WTC11 (cell line): Measurements from ENCODE around the gene MAT2A. TPM values are rescaled to one million over a fixed set of nuclear protein-coding genes. Genes with fewer than 3 reads are reported as not detected.

ENCODE experiments used
- ATAC-seq: fragments of 200-7000 bp; cut with Tn5 transposase; 2 replicates; pipeline ENCODE4 v1.10.0; 2021; ENCODE audit warnings: mild to moderate bottlenecking, moderate library complexity
- CTCF ChIA-PET: fragments of 300-600 bp; sonication (Branson Sonifier 250); formaldehyde crosslinking; loops from one replicate; lab custom pipeline; 2021; ENCODE audit warnings: antibody characterized with exemption; lab: Charles Lee
- POLR2A ChIA-PET: fragments of 350-600 bp; sonication (Branson Sonifier 250); formaldehyde crosslinking; loops from one replicate; lab custom pipeline; 2021; ENCODE audit warnings: antibody characterized with exemption; lab: Charles Lee
- DNase-seq: peaks from one replicate; pipeline ENCODE4 v3.0.0; 2021; ENCODE audit warnings: low spot score
- H3K27ac Mint-ChIP-seq: 2 replicates; pipeline ENCODE4 v1.8.0; 2021; ENCODE audit warnings: mixed read lengths
- H3K27me3 Mint-ChIP-seq: 2 replicates; pipeline ENCODE4 v1.8.0; 2021; ENCODE audit warnings: low read depth, mild to moderate bottlenecking, moderate library complexity, mixed read lengths
- H3K36me3 Mint-ChIP-seq: 2 replicates; pipeline ENCODE4 v1.8.0; 2021; ENCODE audit warnings: mixed read lengths
- H3K4me1 Mint-ChIP-seq: 2 replicates; pipeline ENCODE4 v1.8.0; 2022; ENCODE audit warnings: mixed read lengths
- H3K4me3 Mint-ChIP-seq: 2 replicates; pipeline ENCODE4 v1.8.0; 2021; ENCODE audit warnings: mild to moderate bottlenecking, moderate library complexity, mixed read lengths
- H3K9me3 Mint-ChIP-seq: 2 replicates; pipeline ENCODE4 v1.8.0; 2021; ENCODE audit warnings: mixed read lengths
- ATF1 ChIP-seq: sonication (generic); formaldehyde crosslinking; IDR thresholded peaks from 2 replicates; pipeline ENCODE4 v1.8.1; 2023; ENCODE audit warnings: mild to moderate bottlenecking, moderate library complexity, missing genetic modification reagents
- JUN ChIP-seq: sonication (generic); formaldehyde crosslinking; IDR thresholded peaks from 2 replicates; pipeline ENCODE4 v1.8.0; 2023; ENCODE audit warnings: mild to moderate bottlenecking, missing genetic modification reagents
- NFATC4 ChIP-seq: fragments of 250-450 bp; sonication (Bioruptor Pico); IDR thresholded peaks from 2 replicates; pipeline ENCODE4 v1.9.0; 2021; ENCODE audit warnings: mild to moderate bottlenecking
- OVOL2 ChIP-seq: fragments of 250-450 bp; sonication (Bioruptor Pico); IDR thresholded peaks from 2 replicates; pipeline ENCODE4 v1.9.0; 2021; ENCODE audit warnings: mild to moderate bottlenecking, borderline replicate concordance
- SMAD4 ChIP-seq: sonication (generic); formaldehyde crosslinking; IDR thresholded peaks from 2 replicates; pipeline ENCODE4 v1.8.0; 2022; ENCODE audit warnings: mild to moderate bottlenecking, missing genetic modification reagents
- SP1 ChIP-seq: sonication (generic); formaldehyde crosslinking; conservative IDR thresholded peaks from 2 replicates; pipeline ENCODE4 v1.8.1; 2022; ENCODE audit warnings: missing genetic modification reagents
- ZNF138 ChIP-seq: sonication (generic); formaldehyde crosslinking; conservative IDR thresholded peaks from 2 replicates; pipeline ENCODE4 v1.8.1; 2022; ENCODE audit warnings: mild to moderate bottlenecking, moderate library complexity, missing genetic modification reagents
- total RNA-seq: library from RNA; stranded (reverse); gene quantifications from 3 replicates; pipeline ENCODE4 v1.2.3, GENCODE V29; 2021
- TF ChIP-seq, protein P1 (sequence below): sonication (generic); formaldehyde crosslinking; IDR thresholded peaks from 2 replicates; pipeline ENCODE4 v1.8.0; 2023; ENCODE audit warnings: missing genetic modification reagents
- TF ChIP-seq, protein P2 (sequence below): sonication (generic); formaldehyde crosslinking; IDR thresholded peaks from 2 replicates; pipeline ENCODE4 v1.8.1; 2023; ENCODE audit warnings: mild to moderate bottlenecking, missing genetic modification reagents, moderate library complexity
- TF ChIP-seq, protein P3 (sequence below): sonication (generic); formaldehyde crosslinking; IDR thresholded peaks from 2 replicates; pipeline ENCODE4 v1.8.1; 2023; ENCODE audit warnings: mild to moderate bottlenecking, missing genetic modification reagents, borderline replicate concordance
- TF ChIP-seq, protein P4 (sequence below): sonication (generic); formaldehyde crosslinking; IDR thresholded peaks from 2 replicates; pipeline ENCODE4 v1.8.1; 2023; ENCODE audit warnings: mild to moderate bottlenecking, missing genetic modification reagents
- TF ChIP-seq, protein P5 (sequence below): sonication (generic); formaldehyde crosslinking; IDR thresholded peaks from 2 replicates; pipeline ENCODE4 v1.8.1; 2022; ENCODE audit warnings: low read depth, mild to moderate bottlenecking, moderate library complexity, missing genetic modification reagents, borderline replicate concordance
- TF ChIP-seq, protein P6 (sequence below): sonication (generic); formaldehyde crosslinking; IDR thresholded peaks from 2 replicates; pipeline ENCODE4 v1.8.1; 2023; ENCODE audit warnings: mild to moderate bottlenecking, missing genetic modification reagents, moderate library complexity

Gene MAT2A
- total RNA-seq, 1 experiment from 2014 or later = 222 TPM

DNA sequence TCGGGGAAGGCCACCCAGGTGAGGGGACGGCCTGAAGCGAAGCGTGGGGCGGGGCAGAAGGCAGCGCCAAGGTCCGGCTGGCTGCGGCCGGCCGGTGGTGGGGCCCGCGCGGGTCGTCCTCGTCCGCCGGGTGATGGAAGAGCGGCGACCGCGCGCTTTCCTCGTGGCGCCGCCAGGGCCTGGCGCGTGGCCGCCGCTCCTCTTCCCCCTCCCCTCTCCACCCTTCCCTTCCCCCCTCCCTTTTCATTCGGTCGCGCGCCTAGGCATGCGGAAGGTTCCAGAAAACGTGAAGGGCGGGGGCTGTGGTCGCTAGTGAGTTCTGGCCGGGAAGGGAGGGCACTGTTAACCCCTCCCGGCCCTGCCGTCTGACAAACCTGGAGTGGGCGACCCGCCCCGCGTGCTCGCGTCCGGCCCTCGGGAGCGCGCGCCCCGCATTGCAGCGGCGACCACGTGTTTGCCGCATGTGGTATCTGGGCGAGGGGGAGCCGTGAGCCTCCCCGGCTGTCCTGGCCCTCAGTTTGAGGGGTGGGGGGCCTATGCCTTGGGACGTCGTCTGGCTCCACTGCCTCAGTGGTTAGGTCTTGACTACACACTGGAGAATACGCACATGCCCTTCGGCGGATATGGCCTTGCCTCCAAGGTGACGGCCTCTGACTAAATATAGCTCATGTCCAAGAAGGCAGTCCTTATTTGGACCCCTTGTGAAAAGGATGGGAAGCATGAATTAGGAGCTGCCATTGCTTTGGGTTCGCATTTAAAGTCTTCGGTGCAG is 579 bp downstream of the MAT2A start (continued):
- TF ChIP-seq SP1 (CRISPR knock-in tag) (no peak), ZNF138 (CRISPR knock-in tag) (no peak), OVOL2 (no peak), ATF1 (CRISPR knock-in tag) (no peak)
- TF ChIP-seq, protein P1, sequence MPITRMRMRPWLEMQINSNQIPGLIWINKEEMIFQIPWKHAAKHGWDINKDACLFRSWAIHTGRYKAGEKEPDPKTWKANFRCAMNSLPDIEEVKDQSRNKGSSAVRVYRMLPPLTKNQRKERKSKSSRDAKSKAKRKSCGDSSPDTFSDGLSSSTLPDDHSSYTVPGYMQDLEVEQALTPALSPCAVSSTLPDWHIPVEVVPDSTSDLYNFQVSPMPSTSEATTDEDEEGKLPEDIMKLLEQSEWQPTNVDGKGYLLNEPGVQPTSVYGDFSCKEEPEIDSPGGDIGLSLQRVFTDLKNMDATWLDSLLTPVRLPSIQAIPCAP (CRISPR knock-in tag) = no peak
- TF ChIP-seq, protein P2, sequence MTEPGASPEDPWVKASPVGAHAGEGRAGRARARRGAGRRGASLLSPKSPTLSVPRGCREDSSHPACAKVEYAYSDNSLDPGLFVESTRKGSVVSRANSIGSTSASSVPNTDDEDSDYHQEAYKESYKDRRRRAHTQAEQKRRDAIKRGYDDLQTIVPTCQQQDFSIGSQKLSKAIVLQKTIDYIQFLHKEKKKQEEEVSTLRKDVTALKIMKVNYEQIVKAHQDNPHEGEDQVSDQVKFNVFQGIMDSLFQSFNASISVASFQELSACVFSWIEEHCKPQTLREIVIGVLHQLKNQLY (CRISPR knock-in tag) = 0 out of 2 replicates have a peak, but pooled peaks have one; percentile 38
- TF ChIP-seq, protein P3, sequence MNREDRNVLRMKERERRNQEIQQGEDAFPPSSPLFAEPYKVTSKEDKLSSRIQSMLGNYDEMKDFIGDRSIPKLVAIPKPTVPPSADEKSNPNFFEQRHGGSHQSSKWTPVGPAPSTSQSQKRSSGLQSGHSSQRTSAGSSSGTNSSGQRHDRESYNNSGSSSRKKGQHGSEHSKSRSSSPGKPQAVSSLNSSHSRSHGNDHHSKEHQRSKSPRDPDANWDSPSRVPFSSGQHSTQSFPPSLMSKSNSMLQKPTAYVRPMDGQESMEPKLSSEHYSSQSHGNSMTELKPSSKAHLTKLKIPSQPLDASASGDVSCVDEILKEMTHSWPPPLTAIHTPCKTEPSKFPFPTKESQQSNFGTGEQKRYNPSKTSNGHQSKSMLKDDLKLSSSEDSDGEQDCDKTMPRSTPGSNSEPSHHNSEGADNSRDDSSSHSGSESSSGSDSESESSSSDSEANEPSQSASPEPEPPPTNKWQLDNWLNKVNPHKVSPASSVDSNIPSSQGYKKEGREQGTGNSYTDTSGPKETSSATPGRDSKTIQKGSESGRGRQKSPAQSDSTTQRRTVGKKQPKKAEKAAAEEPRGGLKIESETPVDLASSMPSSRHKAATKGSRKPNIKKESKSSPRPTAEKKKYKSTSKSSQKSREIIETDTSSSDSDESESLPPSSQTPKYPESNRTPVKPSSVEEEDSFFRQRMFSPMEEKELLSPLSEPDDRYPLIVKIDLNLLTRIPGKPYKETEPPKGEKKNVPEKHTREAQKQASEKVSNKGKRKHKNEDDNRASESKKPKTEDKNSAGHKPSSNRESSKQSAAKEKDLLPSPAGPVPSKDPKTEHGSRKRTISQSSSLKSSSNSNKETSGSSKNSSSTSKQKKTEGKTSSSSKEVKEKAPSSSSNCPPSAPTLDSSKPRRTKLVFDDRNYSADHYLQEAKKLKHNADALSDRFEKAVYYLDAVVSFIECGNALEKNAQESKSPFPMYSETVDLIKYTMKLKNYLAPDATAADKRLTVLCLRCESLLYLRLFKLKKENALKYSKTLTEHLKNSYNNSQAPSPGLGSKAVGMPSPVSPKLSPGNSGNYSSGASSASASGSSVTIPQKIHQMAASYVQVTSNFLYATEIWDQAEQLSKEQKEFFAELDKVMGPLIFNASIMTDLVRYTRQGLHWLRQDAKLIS (CRISPR knock-in tag) = no peak
- TF ChIP-seq, protein P4, sequence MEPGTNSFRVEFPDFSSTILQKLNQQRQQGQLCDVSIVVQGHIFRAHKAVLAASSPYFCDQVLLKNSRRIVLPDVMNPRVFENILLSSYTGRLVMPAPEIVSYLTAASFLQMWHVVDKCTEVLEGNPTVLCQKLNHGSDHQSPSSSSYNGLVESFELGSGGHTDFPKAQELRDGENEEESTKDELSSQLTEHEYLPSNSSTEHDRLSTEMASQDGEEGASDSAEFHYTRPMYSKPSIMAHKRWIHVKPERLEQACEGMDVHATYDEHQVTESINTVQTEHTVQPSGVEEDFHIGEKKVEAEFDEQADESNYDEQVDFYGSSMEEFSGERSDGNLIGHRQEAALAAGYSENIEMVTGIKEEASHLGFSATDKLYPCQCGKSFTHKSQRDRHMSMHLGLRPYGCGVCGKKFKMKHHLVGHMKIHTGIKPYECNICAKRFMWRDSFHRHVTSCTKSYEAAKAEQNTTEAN = no peak; the same call in 1 of the 2 replicates

DNA sequence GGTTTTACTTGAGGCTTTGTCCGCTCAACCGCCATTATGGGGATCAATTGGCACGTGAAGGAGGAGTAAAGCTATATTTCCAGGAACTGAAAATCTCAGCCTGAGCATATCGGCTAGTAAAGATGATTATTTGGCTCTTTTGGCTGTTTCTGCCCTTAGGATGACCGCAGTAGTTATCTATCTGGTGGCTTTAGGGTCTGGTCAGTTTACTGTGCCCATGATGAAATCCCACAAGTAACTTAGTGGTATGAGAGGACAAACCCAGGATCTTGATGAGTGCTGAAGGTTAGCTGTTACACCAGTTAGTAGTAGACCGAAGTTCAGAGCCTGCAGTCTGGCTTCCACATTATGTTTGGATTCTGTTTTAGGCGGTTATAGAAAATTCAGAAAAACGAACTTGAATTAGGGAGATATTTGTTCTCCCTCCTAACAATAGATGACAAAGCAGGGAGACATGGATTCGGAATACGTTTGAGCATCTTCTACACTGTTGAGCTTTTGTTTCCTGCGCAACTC is 1.2 kb downstream of the MAT2A start:
- Mint-ChIP-seq H3K9me3 (no peaks in the 10 kb centered on the region), H3K36me3 (peaks cover 58% of the 10 kb centered on the region), H3K4me3 (peak overlapping the region; percentile 97), H3K27me3 (no peaks in the 10 kb centered on the region), H3K4me1 (peaks cover 59% of the 10 kb centered on the region), H3K27ac (peak overlapping the region; percentile 95)
- ChIA-PET POLR2A (interaction anchor here (0.6 to 5.7 kb wide), 12 partner anchors 8 to 126 kb away, joined by 3 to 54 read pairs (median 7); partner anchors contain the start of genes GGCX and SH2D6), CTCF (interaction anchor here (0.9 to 4.6 kb wide), 5 partner anchors 12 to 149 kb away, joined by 3 to 40 read pairs (median 9); no protein-coding TSS in a partner anchor)
- TF ChIP-seq JUN = 0 out of 2 replicates have a peak, but pooled peaks have one; percentile 32
- TF ChIP-seq, protein P5, sequence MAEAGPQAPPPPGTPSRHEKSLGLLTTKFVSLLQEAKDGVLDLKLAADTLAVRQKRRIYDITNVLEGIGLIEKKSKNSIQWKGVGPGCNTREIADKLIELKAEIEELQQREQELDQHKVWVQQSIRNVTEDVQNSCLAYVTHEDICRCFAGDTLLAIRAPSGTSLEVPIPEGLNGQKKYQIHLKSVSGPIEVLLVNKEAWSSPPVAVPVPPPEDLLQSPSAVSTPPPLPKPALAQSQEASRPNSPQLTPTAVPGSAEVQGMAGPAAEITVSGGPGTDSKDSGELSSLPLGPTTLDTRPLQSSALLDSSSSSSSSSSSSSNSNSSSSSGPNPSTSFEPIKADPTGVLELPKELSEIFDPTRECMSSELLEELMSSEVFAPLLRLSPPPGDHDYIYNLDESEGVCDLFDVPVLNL = no peak
- TF ChIP-seq, protein P6, sequence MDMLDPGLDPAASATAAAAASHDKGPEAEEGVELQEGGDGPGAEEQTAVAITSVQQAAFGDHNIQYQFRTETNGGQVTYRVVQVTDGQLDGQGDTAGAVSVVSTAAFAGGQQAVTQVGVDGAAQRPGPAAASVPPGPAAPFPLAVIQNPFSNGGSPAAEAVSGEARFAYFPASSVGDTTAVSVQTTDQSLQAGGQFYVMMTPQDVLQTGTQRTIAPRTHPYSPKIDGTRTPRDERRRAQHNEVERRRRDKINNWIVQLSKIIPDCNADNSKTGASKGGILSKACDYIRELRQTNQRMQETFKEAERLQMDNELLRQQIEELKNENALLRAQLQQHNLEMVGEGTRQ (CRISPR knock-in tag) = no peak
- no peak for TF ChIP-seq ZNF138 (CRISPR knock-in tag)
- TF ChIP-seq NFATC4 = no peak
- no peak for TF ChIP-seq SMAD4 (CRISPR knock-in tag)
- no peak for DNase-seq
- ATAC-seq = no peak
